B cell (primary cell): ENCODE results near the gene ADGRV1. TPM values are rescaled to one million over a fixed set of nuclear protein-coding genes. Genes with fewer than 3 reads are reported as not detected.
"Not testable (repeated sequence)": the region's sequence is repeated elsewhere in the genome, so short reads cannot be mapped to it uniquely, and the experiment has no call there.

Experiments
- ATAC-seq: fragments of 200-7000 bp; cut with Tn5 transposase; one replicate; pipeline ENCODE4 v1.10.0; 2021; ENCODE audit warnings: low read depth, mild to moderate bottlenecking, moderate number of reproducible peaks, moderate library complexity
- CTCF ChIA-PET: fragments of 350-600 bp; sonication (Branson Sonifier 250); formaldehyde crosslinking; loops from one replicate; lab custom pipeline; 2021; ENCODE audit warnings: antibody characterized with exemption, inconsistent platforms; lab: Charles Lee
- POLR2A ChIA-PET: fragments of 350-600 bp; sonication (Branson Sonifier 250); formaldehyde crosslinking; loops from one replicate; lab custom pipeline; 2021; ENCODE audit warnings: antibody characterized with exemption; lab: Charles Lee
- DNase-seq: peaks from one replicate; pipeline ENCODE4 v3.0.0; 2013
- H2AFZ ChIP-seq: 2 replicates; pipeline ENCODE4 v1.6.1; 2012; ENCODE audit warnings: mild to moderate bottlenecking, low read depth, low read length; ENCODE audit not compliant: insufficient read depth, poor library complexity, severe bottlenecking
- H3K27ac ChIP-seq, 2 donors: 1 replicate in 1 of 2; 2 replicates in 1 of 2; pipeline ENCODE4 v1.5.1; 2012 to 2013; ENCODE audit warnings: low read length in 2 of 2, mild to moderate bottlenecking in 2 of 2, moderate library complexity in 1 of 2
- H3K27me3 ChIP-seq, 4 experiments: fragments of 200-600 bp in 1 of 4; sonication (generic) in 1 of 4; replicated peaks in 1 of 4; 1 replicate in 2 of 4; 2 replicates in 2 of 4; pipeline versions ENCODE4 v1.6.1 to v1.7.0; 2013 to 2016; ENCODE audit warnings: low read length in 3 of 4, mild to moderate bottlenecking in 2 of 4, mixed read lengths in 1 of 4, moderate library complexity in 1 of 4; ENCODE audit not compliant: insufficient read depth in 4 of 4, control insufficient read depth in 3 of 4; ENCODE audit errors: control extremely low read depth in 1 of 4
- H3K36me3 ChIP-seq, 2 experiments: replicated peaks in 1 of 2; 1 replicate in 1 of 2; 2 replicates in 1 of 2; pipeline versions ENCODE4 v1.6.1 to v1.7.1; 2013; ENCODE audit warnings: low read length in 1 of 2; ENCODE audit not compliant: insufficient read depth in 2 of 2, control insufficient read depth in 1 of 2; ENCODE audit errors: control extremely low read depth in 1 of 2, extremely low read depth in 1 of 2
- H3K4me1 ChIP-seq, 2 donors: fragments of 200-600 bp in 1 of 2; sonication (generic) in 1 of 2; 1 replicate in 1 of 2; 2 replicates in 1 of 2; pipeline versions ENCODE4 v1.5.1 to v1.6.1; 2013 to 2017; ENCODE audit warnings: low read length in 2 of 2; ENCODE audit not compliant: control insufficient read depth in 2 of 2, insufficient read depth in 2 of 2
- H3K4me2 ChIP-seq: replicated peaks from 2 replicates; pipeline ENCODE3; 2012; ENCODE audit warnings: mild to moderate bottlenecking, low read depth, low read length; ENCODE audit not compliant: poor library complexity, severe bottlenecking
- H3K4me3 ChIP-seq, 5 experiments: fragments of 200-600 bp in 1 of 5; sonication (generic) in 1 of 5; 1 replicate in 3 of 5; 2 replicates in 2 of 5; pipeline versions ENCODE4 v1.5.1 to v1.7.0; 2011 to 2016; ENCODE audit warnings: low read length in 4 of 5, mild to moderate bottlenecking in 4 of 5, low read depth in 2 of 5, control low read depth in 1 of 5, moderate library complexity in 1 of 5; ENCODE audit not compliant: insufficient read depth in 1 of 5; ENCODE audit errors: control extremely low read depth in 1 of 5, extremely low read depth in 1 of 5
- H3K79me2 ChIP-seq: fragments of 200-600 bp; sonication (generic); one replicate; pipeline ENCODE4 v1.6.0; 2016; ENCODE audit warnings: low read length; ENCODE audit not compliant: control insufficient read depth, insufficient read depth
- H3K9ac ChIP-seq: fragments of 200-600 bp; sonication (generic); 2 replicates; pipeline ENCODE4 v1.6.1; 2017; ENCODE audit warnings: mild to moderate bottlenecking, low read length, moderate library complexity
- H3K9me3 ChIP-seq, 3 donors: one replicate each; pipeline versions ENCODE4 v1.6.1 to v1.7.1; 2013; ENCODE audit warnings: low read length in 2 of 3; ENCODE audit not compliant: control insufficient read depth in 2 of 3, insufficient read depth in 1 of 3; ENCODE audit errors: control extremely low read depth in 1 of 3
- H4K20me1 ChIP-seq: 2 replicates; pipeline ENCODE4 v1.6.0; 2012; ENCODE audit warnings: mild to moderate bottlenecking, low read length; ENCODE audit not compliant: insufficient read depth, control insufficient read depth, poor library complexity, severe bottlenecking
- H3K27ac Mint-ChIP-seq: one replicate; pipeline ENCODE4 v1.8.0; 2021; ENCODE audit warnings: mixed read lengths
- H3K27me3 Mint-ChIP-seq: one replicate; pipeline ENCODE4 v1.8.0; 2021; ENCODE audit warnings: mixed read lengths
- H3K4me1 Mint-ChIP-seq: one replicate; pipeline ENCODE4 v1.8.0; 2021; ENCODE audit warnings: mixed read lengths
- H3K4me3 Mint-ChIP-seq: one replicate; pipeline ENCODE4 v1.8.0; 2021; ENCODE audit warnings: mixed read lengths
- H3K9me3 Mint-ChIP-seq: one replicate; pipeline ENCODE4 v1.8.0; 2022; ENCODE audit warnings: mixed read lengths; ENCODE audit not compliant: insufficient read depth
- CTCF ChIP-seq: fragments of 200-600 bp; IDR thresholded peaks from one replicate; pipeline ENCODE4 v1.8.0; 2022; ENCODE audit warnings: antibody characterized with exemption, mild to moderate bottlenecking
- EZH2 ChIP-seq: IDR thresholded peaks from 2 replicates; pipeline ENCODE4 v1.6.1; 2012; ENCODE audit warnings: borderline replicate concordance, low read depth, mild to moderate bottlenecking, moderate library complexity, low read length; ENCODE audit not compliant: insufficient read depth, poor library complexity, severe bottlenecking
- WGBS: methylation state at CpG from one replicate; pipeline ENCODE4 v1.1.5; 2013; ENCODE audit warnings: missing lambda C conversion rate; ENCODE audit not compliant: insufficient coverage; 5-methylcytosine and 5-hydroxymethylcytosine counted together
- intact Hi-C: fragments of 100-400 bp; cut with micrococcal nuclease; formaldehyde crosslinking; loops from one replicate; pipeline ENCODE4 v1.10.0; 2022
- polyA plus RNA-seq: library from polyadenylated mRNA; depleted of rRNA; stranded (reverse); fragments of >200 nt; gene quantifications from 2 replicates; pipeline ENCODE4 v1.2.3, GENCODE V29; 2012
- total RNA-seq, 2 donors: library from RNA; stranded (reverse); fragments of 120-200 nt in 1 of 2; gene quantifications; 1 replicate in 1 of 2; 2 replicates in 1 of 2; pipeline versions ENCODE4 v1.2.3 to v1.2.4, GENCODE V29; 2013 to 2022

Gene ADGRV1
- total and polyA plus RNA-seq, 2 donors (not counting 1 experiment from before 2014, with no cell fraction given), result 0.07 TPM; not detected in 1

DNA sequence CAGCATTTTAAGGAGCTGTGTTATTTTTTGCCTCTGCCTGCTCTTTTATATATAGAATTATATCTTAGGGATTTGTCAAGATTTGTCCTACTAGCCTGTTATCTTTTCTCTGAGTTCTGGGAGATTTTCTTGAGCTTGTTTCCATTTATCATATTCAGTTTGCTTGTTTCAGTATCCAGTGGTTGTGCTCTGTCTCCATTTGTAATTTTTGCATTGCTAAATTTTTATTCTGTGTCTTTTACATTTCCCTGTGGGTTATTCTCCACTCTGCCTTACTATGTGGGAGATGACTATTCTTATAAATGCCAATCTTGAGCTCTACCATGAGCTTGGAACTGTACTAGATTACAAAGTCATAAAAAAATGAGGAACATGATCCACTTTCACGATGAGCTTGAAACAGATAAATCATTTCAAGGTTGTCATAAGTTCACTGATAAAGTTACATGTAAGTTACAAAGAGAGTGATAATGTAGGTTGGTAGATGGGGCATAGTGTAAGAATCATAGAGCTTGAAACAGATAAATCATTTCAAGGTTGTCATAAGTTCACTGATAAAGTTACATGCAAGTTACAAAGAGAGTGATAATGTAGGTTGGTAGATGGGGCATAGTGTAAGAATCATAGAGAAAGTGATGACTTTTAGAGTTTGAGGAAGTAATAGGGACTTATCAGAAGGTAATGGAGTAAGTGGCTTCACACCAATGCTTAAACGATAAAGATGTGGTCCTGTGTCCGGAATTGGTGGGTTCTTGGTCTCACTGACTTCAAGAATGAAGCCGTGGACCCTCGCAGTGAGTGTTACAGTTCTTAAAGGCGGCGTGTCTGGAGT is 287.3 kb downstream of the ADGRV1 start:
- Mint-ChIP-seq H3K4me1 (no peaks in the 10 kb centered on the region), H3K27ac (no peak overlapping the region), H3K27me3 (peaks cover 9% of the 10 kb centered on the region), H3K4me3 (no peak overlapping the region), H3K9me3 (peaks cover 3% of the 10 kb centered on the region)
- H3K9me3 ChIP-seq, result peaks cover 0 to 10% (median 0%) of the 10 kb centered on the region in 3 donors
- intact Hi-C loops, result no loop called here
- TF ChIP-seq EZH2, result no peak
- TF ChIP-seq CTCF, result no peak
- no peaks in the 10 kb centered on the region for H3K36me3 ChIP-seq
- CTCF ChIA-PET, result no interaction called here
- H3K27ac ChIP-seq, result no peak overlapping the region
- H3K4me2 ChIP-seq, result no peak overlapping the region
- POLR2A ChIA-PET, result no interaction called here
- no peak overlapping the region for H3K4me3 ChIP-seq
- DNase-seq (no peak), ATAC-seq (no peak)
- no peaks in the 10 kb centered on the region for H3K27me3 ChIP-seq
- WGBS, result 95% methylated on average over 6 of the region's 7 CpGs
- H2AFZ ChIP-seq, result no peak overlapping the region
- H3K9ac ChIP-seq, result no peak overlapping the region
- no peaks in the 10 kb centered on the region for H4K20me1 ChIP-seq
- no peaks in the 10 kb centered on the region for H3K4me1 ChIP-seq
- H3K79me2 ChIP-seq, result no peaks in the 10 kb centered on the region

DNA sequence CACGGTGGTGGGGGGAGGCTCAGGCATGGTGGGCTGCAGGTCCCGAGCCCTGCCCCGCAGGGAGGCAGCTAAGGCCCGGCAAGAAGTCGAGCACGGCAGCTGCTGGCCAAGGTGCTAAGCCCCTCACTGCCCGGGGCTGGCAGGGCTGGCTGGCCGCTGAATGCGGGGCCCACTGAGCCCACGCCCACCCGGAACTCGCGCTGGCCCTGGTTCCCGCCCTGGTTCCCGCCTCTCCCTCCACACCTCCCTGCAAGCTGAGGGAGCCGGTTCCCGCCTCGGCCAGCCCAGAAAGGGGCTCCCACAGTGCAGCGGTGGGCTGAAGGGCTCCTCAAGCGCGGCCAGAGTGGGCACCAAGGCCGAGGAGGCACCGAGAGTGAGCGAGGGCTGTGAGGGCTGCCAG is 289.0 kb downstream of the ADGRV1 start:
- H3K4me1 Mint-ChIP-seq, DNase-seq, ATAC-seq, H3K9ac ChIP-seq, H3K27ac Mint-ChIP-seq, H3K4me2 ChIP-seq, POLR2A ChIA-PET, H3K4me1 ChIP-seq, intact Hi-C loops, H4K20me1 ChIP-seq, H3K27me3 ChIP-seq, H3K79me2 ChIP-seq, H3K4me3 Mint-ChIP-seq, H3K27me3 Mint-ChIP-seq, H3K9me3 Mint-ChIP-seq, H3K4me3 ChIP-seq, H3K27ac ChIP-seq, H3K36me3 ChIP-seq, H2AFZ ChIP-seq: not testable (repeated sequence)
- WGBS, result 98% methylated on average over 17 of the region's 24 CpGs
- CTCF ChIA-PET, result interaction anchor here (0.7 kb wide), 1 partner anchor 25 kb away, joined by 4 read pairs; no protein-coding TSS in a partner anchor
- peaks cover 0 to 10% (median 0%) of the 10 kb centered on the region in 3 donors for H3K9me3 ChIP-seq
